Smooth muscle cell (in vitro differentiated cells): Measurements from ENCODE around the gene BAG3. TPM values are rescaled to one million over a fixed set of nuclear protein-coding genes. Genes with fewer than 3 reads are reported as not detected.

Experiments used
- DNase-seq: peaks from one replicate; lab custom pipeline; 2025; ENCODE audit not compliant: unreplicated experiment; lab: John Stamatoyannopoulos, UW
- H2AFZ ChIP-seq: fragments of 200-600 bp; sonication (generic); 2 replicates; pipeline ENCODE4 v1.6.0; 2016; ENCODE audit warnings: antibody characterized with exemption, low read depth, mild to moderate bottlenecking
- H3F3A ChIP-seq: fragments of 200-600 bp; sonication (generic); 2 replicates; pipeline ENCODE4 v1.6.0; 2017; ENCODE audit warnings: antibody characterized with exemption, low read depth
- H3K27ac ChIP-seq: fragments of 200-600 bp; sonication (generic); 2 replicates; pipeline ENCODE4 v1.5.1; 2016; ENCODE audit warnings: low read depth, mild to moderate bottlenecking
- H3K27me3 ChIP-seq: fragments of 200-600 bp; sonication (generic); 2 replicates; pipeline ENCODE4 v1.6.1; 2016; ENCODE audit warnings: low read depth, mild to moderate bottlenecking
- H3K36me3 ChIP-seq: fragments of 200-600 bp; sonication (generic); 2 replicates; pipeline ENCODE4 v1.5.1; 2016; ENCODE audit warnings: low read depth
- H3K4me1 ChIP-seq: fragments of 200-600 bp; sonication (generic); 2 replicates; pipeline ENCODE4 v1.5.1; 2016; ENCODE audit warnings: low read depth
- H3K4me2 ChIP-seq: fragments of 200-600 bp; sonication (generic); 2 replicates; pipeline ENCODE4 v1.6.0; 2016; ENCODE audit warnings: mild to moderate bottlenecking
- H3K4me3 ChIP-seq: fragments of 200-600 bp; sonication (generic); 2 replicates; pipeline ENCODE4 v1.5.1; 2016; ENCODE audit warnings: mild to moderate bottlenecking
- H3K79me2 ChIP-seq: fragments of 200-600 bp; sonication (generic); 2 replicates; pipeline ENCODE4 v1.6.0; 2016; ENCODE audit warnings: low read depth, mild to moderate bottlenecking
- H3K9ac ChIP-seq: fragments of 200-600 bp; sonication (generic); 2 replicates; pipeline ENCODE4 v1.6.0; 2016; ENCODE audit warnings: low read depth
- H3K9me3 ChIP-seq: fragments of 200-600 bp; sonication (generic); replicated peaks from 2 replicates; pipeline ENCODE4 v1.5.1; 2016; ENCODE audit warnings: low read depth
- H4K20me1 ChIP-seq: fragments of 200-600 bp; sonication (generic); 2 replicates; pipeline ENCODE4 v1.6.0; 2016; ENCODE audit warnings: low read depth
- CTCF ChIP-seq: fragments of 200-600 bp; sonication (generic); IDR thresholded peaks from 2 replicates; pipeline ENCODE4 v1.5.1; 2017; ENCODE audit warnings: borderline replicate concordance, mild to moderate bottlenecking, antibody characterized with exemption; ENCODE audit not compliant: insufficient read depth, poor library complexity, severe bottlenecking
- WGBS: methylation state at CpG from one replicate; pipeline ENCODE4 v1.1.7; 2016; ENCODE audit warnings: low lambda C conversion rate; 5-methylcytosine and 5-hydroxymethylcytosine counted together
- polyA plus RNA-seq: library from polyadenylated mRNA; unstranded; fragments of >200 nt; fragmentation: Nextera tagmentation; extraction: Ambion mirVana; gene quantifications from 2 replicates; pipeline ENCODE4 v1.2.1, GENCODE V29; 2016
- total RNA-seq: library from RNA; depleted of rRNA; stranded (reverse); fragments of >200 nt; gene quantifications from 2 replicates; pipeline ENCODE4 v1.2.3, GENCODE V29; 2014

BAG3 gene
- total and polyA plus RNA-seq, 2 experiments from 2014 or later = 25.5 to 73.7 TPM

- H3K36me3 ChIP-seq = peaks cover 20% of the 10 kb centered on the region
- H3K79me2 ChIP-seq = peaks cover 8% of the 10 kb centered on the region
- peaks cover 7% of the 10 kb centered on the region for H3F3A ChIP-seq
- 89% methylated on average over 13 of the region's 13 CpGs for WGBS
- H3K4me3 ChIP-seq = no peak overlapping the region
- H3K27me3 ChIP-seq = no peaks in the 10 kb centered on the region
- H3K9me3 ChIP-seq = no peaks in the 10 kb centered on the region
- H3K9ac ChIP-seq = no peak overlapping the region
- H3K27ac ChIP-seq = no peak overlapping the region
- no peak for TF ChIP-seq CTCF
- H3K4me1 ChIP-seq = peaks cover 3% of the 10 kb centered on the region
- H2AFZ ChIP-seq = no peak overlapping the region
- no peak overlapping the region for H3K4me2 ChIP-seq
- H4K20me1 ChIP-seq = peaks cover 51% of the 10 kb centered on the region
- DNase-seq = no peak
Observed at GRCh38 chr10:119677904-119678755, 26.9 kb downstream of the BAG3 start.

GRCh38 chr10:119679480-119679829 lies 28.3 kb downstream of the BAG3 start:
- no peaks in the 10 kb centered on the region for H3K79me2 ChIP-seq
- H3K9ac ChIP-seq = no peak overlapping the region
- no peak overlapping the region for H3K4me2 ChIP-seq
- no peaks in the 10 kb centered on the region for H3K9me3 ChIP-seq
- H3K4me3 ChIP-seq = no peak overlapping the region
- no peaks in the 10 kb centered on the region for H3F3A ChIP-seq
- 82% methylated on average over 7 of the region's 7 CpGs for WGBS
- H3K27ac ChIP-seq = no peak overlapping the region
- peaks cover 12% of the 10 kb centered on the region for H3K36me3 ChIP-seq
- no peak for TF ChIP-seq CTCF
- no peak overlapping the region for H2AFZ ChIP-seq
- H4K20me1 ChIP-seq = peaks cover 38% of the 10 kb centered on the region
- no peaks in the 10 kb centered on the region for H3K27me3 ChIP-seq
- no peak for DNase-seq
- H3K4me1 ChIP-seq = no peaks in the 10 kb centered on the region

DNA sequence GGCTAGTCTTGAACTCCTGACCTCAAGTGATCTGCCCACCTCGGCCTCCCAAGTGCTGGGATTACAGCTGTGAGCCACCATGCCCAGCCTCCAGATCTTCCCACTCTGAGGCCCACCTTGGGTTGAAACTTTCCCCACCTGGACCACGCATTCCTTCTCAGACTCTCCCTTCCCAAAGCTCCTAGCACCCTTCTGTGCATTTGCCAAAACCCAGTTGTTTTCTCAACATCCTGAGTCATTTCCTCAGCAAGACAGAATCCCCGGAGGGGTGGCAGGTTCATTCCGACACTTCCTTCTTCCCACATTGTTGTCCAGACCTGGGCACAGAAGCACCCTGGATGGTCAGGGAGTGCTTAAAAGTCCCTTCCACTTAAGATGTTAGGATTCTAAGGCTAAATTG lies 28.9 kb downstream of the BAG3 start:
- no peaks in the 10 kb centered on the region for H3K9me3 ChIP-seq
- 59% methylated on average over 4 of the region's 4 CpGs for WGBS
- no peak overlapping the region for H2AFZ ChIP-seq
- no peaks in the 10 kb centered on the region for H3K27me3 ChIP-seq
- no peaks in the 10 kb centered on the region for H3F3A ChIP-seq
- no peak for TF ChIP-seq CTCF
- H4K20me1 ChIP-seq = peaks cover 32% of the 10 kb centered on the region
- no peaks in the 10 kb centered on the region for H3K79me2 ChIP-seq
- H3K4me3 ChIP-seq = no peak overlapping the region
- peaks cover 11% of the 10 kb centered on the region for H3K36me3 ChIP-seq
- peak overlapping the region; percentile 12 for H3K4me2 ChIP-seq
- no peak overlapping the region for H3K9ac ChIP-seq
- no peak for DNase-seq
- H3K4me1 ChIP-seq = no peaks in the 10 kb centered on the region
- peak overlapping the region; percentile 15 for H3K27ac ChIP-seq

GRCh38 chr10:119680650-119681081 lies 29.5 kb downstream of the BAG3 start:
- no peaks in the 10 kb centered on the region for H3K4me1 ChIP-seq

More at GRCh38 chr10:119680650-119681081, 29.5 kb downstream of the BAG3 start:
- H2AFZ ChIP-seq = no peak overlapping the region
- no peak for DNase-seq
- no peaks in the 10 kb centered on the region for H3K27me3 ChIP-seq
- no peaks in the 10 kb centered on the region for H3K9me3 ChIP-seq
- WGBS = 69% methylated on average over 9 of the region's 9 CpGs
- H3K9ac ChIP-seq = no peak overlapping the region
- no peak overlapping the region for H3K4me2 ChIP-seq
- H3K4me3 ChIP-seq = no peak overlapping the region
- peaks cover 11% of the 10 kb centered on the region for H3K36me3 ChIP-seq
- TF ChIP-seq CTCF = no peak
- H3K79me2 ChIP-seq = no peaks in the 10 kb centered on the region
- peaks cover 27% of the 10 kb centered on the region for H4K20me1 ChIP-seq
- no peaks in the 10 kb centered on the region for H3F3A ChIP-seq
- peak overlapping the region; percentile 15 for H3K27ac ChIP-seq
